GM21737 (cell line): ENCODE results near the gene ECT2.
"Not testable (repeated sequence)": the region's sequence is repeated elsewhere in the genome, so short reads cannot be mapped to it uniquely, and the experiment has no call there.

Experiments used
- ATAC-seq: cut with Tn5 transposase; IDR thresholded peaks from one replicate; pipeline ENCODE4 v1.9.1; 2021; ENCODE audit warnings: mild to moderate bottlenecking, moderate library complexity; ENCODE audit not compliant: unreplicated experiment

The ECT2 gene

GRCh38 chr3:172808969-172809546, 58.5 kb downstream of the ECT2 start:
- ATAC-seq, result no peak

- no peak for ATAC-seq
Measured at GRCh38 chr3:172811099-172811498, 60.6 kb downstream of the ECT2 start.

GRCh38 chr3:172813462-172813861, 62.9 kb downstream of the ECT2 start:
- no peak for ATAC-seq

GRCh38 chr3:172814738-172815137, 64.2 kb downstream of the ECT2 start:
- no peak for ATAC-seq

- ATAC-seq, result no peak
Measured at GRCh38 chr3:172815857-172816256, 65.3 kb downstream of the ECT2 start.

- ATAC-seq, result no peak
Measured at GRCh38 chr3:172816281-172816680, 65.8 kb downstream of the ECT2 start.

GRCh38 chr3:172816968-172817367, 66.4 kb downstream of the ECT2 start:
- no peak for ATAC-seq

- ATAC-seq, result no peak
Measured at GRCh38 chr3:172820492-172820891, 70.0 kb downstream of the ECT2 start.

- no peak for ATAC-seq
Measured at GRCh38 chr3:172824229-172824628, 73.7 kb downstream of the ECT2 start.

- ATAC-seq, result not testable (repeated sequence)
Measured at GRCh38 chr3:172827231-172827630, 76.7 kb downstream of the ECT2 start.

- ATAC-seq, result no peak
Measured at GRCh38 chr3:172832983-172833382, 82.5 kb downstream of the ECT2 start.

- no peak for ATAC-seq
Measured at GRCh38 chr3:172836390-172836997, 86.0 kb downstream of the ECT2 start.

GRCh38 chr3:172839679-172840078, 89.2 kb downstream of the ECT2 start:
- no peak for ATAC-seq

- no peak for ATAC-seq
Measured at GRCh38 chr3:172840463-172840862, 89.9 kb downstream of the ECT2 start.

GRCh38 chr3:172840913-172841312, 90.4 kb downstream of the ECT2 start:
- ATAC-seq, result no peak

GRCh38 chr3:172844428-172844827, 93.9 kb downstream of the ECT2 start:
- no peak for ATAC-seq

- no peak for ATAC-seq
Measured at GRCh38 chr3:172846103-172846561, 95.6 kb downstream of the ECT2 start.

- ATAC-seq, result no peak
Measured at GRCh38 chr3:172846706-172847105, 96.2 kb downstream of the ECT2 start.

GRCh38 chr3:172847292-172847691, 96.8 kb downstream of the ECT2 start:
- ATAC-seq, result no peak

GRCh38 chr3:172848910-172849309, 98.4 kb downstream of the ECT2 start:
- ATAC-seq, result no peak

GRCh38 chr3:172853005-172853404, 102.5 kb downstream of the ECT2 start:
- no peak for ATAC-seq

GRCh38 chr3:172853921-172854666, 103.6 kb downstream of the ECT2 start:
- no peak for ATAC-seq
